HG03025 (cell line): ENCODE results near the gene CD8B2.
"Not testable (repeated sequence)": the region's sequence is repeated elsewhere in the genome, so short reads cannot be mapped to it uniquely, and the experiment has no call there.

ENCODE experiments used
- ATAC-seq: cut with Tn5 transposase; IDR thresholded peaks from one replicate; pipeline ENCODE4 v1.9.1; 2021; ENCODE audit warnings: mild to moderate bottlenecking, moderate library complexity; ENCODE audit not compliant: unreplicated experiment, low FRiP score

The CD8B2 gene

GRCh38 chr2:106547164-106547903, 60.2 kb downstream of the CD8B2 start:
- no peak for ATAC-seq

- no peak for ATAC-seq
Measured at GRCh38 chr2:106551417-106552130, 64.4 kb downstream of the CD8B2 start.

- ATAC-seq = no peak
Measured at GRCh38 chr2:106552921-106553320, 65.8 kb downstream of the CD8B2 start.

DNA sequence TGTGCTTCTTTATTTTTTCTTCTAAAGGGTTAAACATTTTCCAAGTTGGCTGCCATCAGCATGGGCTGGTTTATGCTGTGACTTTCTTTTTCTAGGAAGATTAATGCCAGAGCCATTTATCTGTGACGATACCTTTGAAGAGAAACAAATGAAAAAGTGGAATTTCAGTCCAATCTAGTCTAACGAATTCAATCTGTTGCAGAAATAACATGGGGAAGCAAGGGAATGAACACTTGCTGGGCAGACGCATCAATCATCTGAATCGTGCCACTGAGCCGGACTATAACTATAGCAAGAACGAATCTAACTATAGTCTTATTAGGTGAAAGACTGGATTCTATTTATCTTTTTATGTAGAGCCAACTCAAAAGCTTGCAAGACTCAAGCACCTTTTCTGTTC, 66.2 kb downstream of the CD8B2 start:
- ATAC-seq = no peak

- no peak for ATAC-seq
Measured at GRCh38 chr2:106554411-106554810, 67.2 kb downstream of the CD8B2 start.

DNA sequence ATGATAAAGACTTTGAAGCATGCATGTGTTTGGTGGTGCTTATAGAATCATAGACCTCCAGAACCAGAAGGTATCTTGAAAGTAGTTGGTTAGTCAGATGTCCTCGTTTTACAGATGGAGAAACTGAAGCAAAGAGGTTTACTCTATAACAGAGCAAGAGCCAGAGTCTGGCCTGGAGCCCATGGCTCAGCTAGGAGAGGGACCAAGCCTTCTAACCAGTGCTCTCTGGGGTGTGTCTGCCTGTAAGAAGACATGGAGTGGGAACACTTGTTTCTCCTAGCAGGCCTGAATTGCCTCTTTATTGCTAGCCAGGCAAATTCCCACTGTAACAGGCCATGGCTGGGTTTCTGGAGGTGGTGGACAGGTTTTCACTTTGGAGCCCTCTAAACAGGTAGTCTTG, 67.9 kb downstream of the CD8B2 start:
- ATAC-seq = no peak

DNA sequence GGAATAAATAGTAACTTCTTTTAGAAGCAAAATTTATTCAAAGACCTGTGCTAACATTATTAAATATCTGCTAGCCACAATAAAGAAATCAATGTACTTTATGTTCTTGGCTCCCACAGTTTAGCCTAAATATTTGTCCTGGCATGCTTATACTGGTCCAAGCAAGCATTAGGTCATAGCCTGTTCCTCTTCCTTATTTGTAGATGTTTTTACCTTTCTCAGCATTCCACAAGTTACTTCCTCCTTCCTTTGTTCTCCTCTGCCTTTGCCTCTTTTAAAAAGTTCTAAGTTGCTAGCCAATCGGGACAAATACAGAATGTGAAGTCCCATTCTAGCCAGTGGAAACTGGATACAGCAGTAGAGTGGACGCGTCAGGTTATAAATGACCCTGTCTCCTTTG, 72.6 kb downstream of the CD8B2 start:
- not testable (repeated sequence) for ATAC-seq

- no peak for ATAC-seq
Measured at GRCh38 chr2:106560773-106561172, 73.6 kb downstream of the CD8B2 start.

- ATAC-seq = no peak
Measured at GRCh38 chr2:106561356-106561755, 74.2 kb downstream of the CD8B2 start.

GRCh38 chr2:106561803-106562202, 74.6 kb downstream of the CD8B2 start:
- ATAC-seq = no peak

DNA sequence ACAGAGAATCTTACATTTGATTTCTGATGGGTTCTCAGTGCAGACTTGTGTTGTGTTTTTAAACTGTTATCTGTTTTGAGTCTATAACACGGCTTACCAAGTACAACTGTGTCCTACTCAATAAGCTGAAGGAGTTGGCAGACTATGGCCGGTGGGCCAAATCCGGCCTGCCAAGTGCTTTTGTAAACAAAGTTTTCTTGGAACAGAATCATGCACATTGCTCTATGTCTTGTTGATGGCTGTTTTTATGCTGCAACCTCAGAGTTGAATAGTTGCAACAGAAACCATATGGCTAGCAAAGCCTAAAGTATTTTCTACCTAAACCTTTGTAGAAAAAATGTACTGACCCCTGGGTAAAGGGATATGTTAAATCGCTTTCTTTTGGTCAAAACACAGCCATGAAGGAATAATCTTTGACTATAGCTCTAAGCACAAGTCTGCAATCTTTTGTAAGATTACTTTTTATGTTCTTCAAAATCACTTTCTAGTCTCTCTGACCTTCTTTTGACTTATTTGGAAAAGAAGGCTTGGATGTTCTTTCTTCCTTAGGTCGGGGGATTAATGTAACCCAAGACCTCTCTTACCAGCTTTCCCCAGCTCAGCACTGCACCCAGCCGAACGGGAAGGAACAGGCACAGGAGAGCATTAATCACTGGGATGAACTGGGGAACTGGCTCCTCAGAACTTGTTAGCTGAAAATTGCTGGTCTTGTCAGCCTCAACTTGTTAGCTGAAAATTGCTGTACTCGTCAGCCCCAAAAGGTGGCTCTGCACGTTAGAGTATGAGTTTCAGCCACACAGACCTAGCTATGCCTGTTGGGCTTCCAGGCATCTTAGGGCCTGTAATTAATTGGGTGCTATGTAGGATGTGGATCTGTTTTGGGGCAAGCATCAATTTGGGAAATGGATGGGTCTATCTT, 75.4 kb downstream of the CD8B2 start:
- no peak for ATAC-seq

DNA sequence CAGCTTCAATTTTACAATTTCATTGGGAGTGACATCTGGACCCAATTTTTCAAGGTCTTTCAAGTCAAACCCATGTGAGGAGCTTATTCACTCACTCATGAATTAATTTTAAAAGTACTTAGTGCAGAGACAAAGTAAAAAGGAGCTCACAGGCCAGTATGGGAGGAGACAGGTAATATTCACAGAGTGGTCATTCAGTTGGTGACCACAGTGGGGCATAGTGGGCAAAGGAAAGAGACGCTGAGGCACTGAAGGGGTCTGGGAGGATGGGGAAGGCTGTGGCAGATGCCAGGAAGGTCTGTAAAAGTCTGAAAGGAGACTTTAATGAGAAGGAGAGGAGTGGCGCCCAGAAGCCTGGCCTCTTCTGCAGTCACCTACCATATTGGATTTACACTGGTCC, 76.0 kb downstream of the CD8B2 start:
- ATAC-seq = no peak

GRCh38 chr2:106565599-106565998, 78.4 kb downstream of the CD8B2 start:
- no peak for ATAC-seq

DNA sequence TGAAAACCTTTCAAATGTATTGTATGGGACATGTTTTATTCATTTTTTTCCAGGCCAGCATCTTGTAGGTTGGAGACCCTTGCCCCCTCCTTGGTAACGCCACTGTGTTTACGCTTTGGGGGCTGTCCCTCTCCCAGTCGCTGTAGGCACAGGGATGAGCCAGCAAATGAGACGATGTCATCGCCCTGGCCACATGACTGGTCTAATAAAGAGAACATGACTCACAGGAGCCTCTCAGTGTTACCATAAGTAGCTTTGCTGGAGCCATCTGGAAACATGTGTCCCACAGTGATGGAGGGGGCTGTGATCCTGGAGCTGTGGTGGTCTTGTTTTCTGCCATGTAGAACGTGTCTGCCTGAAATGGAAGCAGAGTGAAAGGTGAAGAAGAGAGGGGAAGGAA, 78.9 kb downstream of the CD8B2 start:
- no peak for ATAC-seq

- ATAC-seq = not testable (repeated sequence)
Measured at GRCh38 chr2:106566484-106566883, 79.3 kb downstream of the CD8B2 start.

- ATAC-seq = no peak
Measured at GRCh38 chr2:106570316-106570715, 83.2 kb downstream of the CD8B2 start.
